Stimulated activated CD8-positive, alpha-beta memory T cell treated with anti-CD3 and anti-CD28 coated beads, Interleukin-7, amount 100 ng/mL, for 4 hours (primary cell): ENCODE measurements around the gene EXOC2.
"Not testable (repeated sequence)": the region's sequence is repeated elsewhere in the genome, so short reads cannot be mapped to it uniquely, and the experiment has no call there.

ENCODE experiments used
- DNase-seq, 2 donors: peaks; one replicate each; pipeline ENCODE4 v3.0.0-alpha.2; 2020; ENCODE audit warnings: low read depth in 2 of 2

EXOC2 gene

GRCh38 chr6:709471-710056, 16.6 kb upstream of the EXOC2 start:
- no peak for DNase-seq

GRCh38 chr6:708237-708598, 15.3 kb upstream of the EXOC2 start:
- no peak for DNase-seq

- DNase-seq = no peak
Observed at GRCh38 chr6:707576-708236, 14.8 kb upstream of the EXOC2 start.

GRCh38 chr6:706819-707381, 14.0 kb upstream of the EXOC2 start:
- no peak for DNase-seq

DNA sequence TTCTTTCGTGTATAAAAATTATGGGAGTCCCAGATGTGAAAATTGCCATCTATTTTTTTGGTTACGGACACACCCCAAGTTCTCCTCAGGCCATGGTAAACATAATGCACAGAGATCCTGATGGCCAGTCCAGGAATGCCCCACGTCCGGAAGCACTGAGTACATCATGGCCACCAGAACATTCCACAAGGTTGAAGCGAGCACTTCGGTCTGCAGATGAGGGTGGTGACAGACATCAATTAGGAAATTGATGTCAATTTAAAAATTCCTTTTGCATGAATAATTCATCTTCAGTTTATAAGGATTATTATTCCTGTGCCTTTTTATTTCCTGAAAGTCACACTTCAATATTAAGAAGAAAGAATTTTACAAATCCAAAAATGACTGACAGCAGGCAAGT, 13.2 kb upstream of the EXOC2 start:
- DNase-seq = no peak

- DNase-seq = no peak
Observed at GRCh38 chr6:705047-705446, 12.1 kb upstream of the EXOC2 start.

DNA sequence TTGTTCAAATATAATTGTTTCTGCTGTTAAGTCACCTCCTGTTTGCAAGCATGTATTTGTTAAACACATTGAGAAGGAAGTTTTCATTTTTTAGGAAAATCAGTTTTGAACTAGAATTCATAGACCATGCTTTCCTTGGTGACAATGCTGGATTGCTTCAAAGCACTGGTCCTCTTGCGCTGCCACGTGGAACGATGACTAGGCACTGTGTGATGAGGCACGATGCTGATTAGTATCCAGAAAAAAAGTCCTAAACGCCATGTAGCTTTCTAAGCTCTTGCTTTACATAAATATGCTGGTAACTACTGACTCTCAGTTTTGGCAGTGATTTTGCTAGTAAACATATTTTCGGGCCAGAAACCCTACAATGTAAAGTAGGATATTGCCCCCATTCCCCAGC, 11.1 kb upstream of the EXOC2 start:
- DNase-seq = no peak

- DNase-seq = no peak
Observed at GRCh38 chr6:703552-703951, 10.6 kb upstream of the EXOC2 start.

GRCh38 chr6:701700-702479, 9.0 kb upstream of the EXOC2 start:
- no peak for DNase-seq

DNA sequence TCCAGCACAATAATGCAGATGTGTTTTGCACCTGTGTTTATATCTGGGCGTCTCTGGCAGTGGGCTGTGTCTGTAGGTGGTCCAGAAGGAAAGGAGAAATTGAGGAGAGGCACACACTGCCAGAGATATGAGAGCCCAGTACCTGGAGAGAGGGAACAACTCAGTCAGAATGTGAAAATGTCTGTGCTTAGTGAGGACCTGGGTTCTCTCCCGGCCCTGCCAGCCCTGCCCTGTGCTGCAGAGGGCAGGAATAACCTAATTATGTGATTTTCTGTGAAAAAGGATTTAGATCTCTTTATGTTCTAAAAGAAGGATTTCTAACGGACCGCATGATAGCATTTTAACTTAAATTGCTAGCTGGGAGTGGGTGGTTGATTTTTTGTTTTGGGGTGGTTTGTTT, 8.3 kb upstream of the EXOC2 start:
- no peak for DNase-seq

GRCh38 chr6:700490-700889, 7.6 kb upstream of the EXOC2 start:
- no peak for DNase-seq

- no peak for DNase-seq
Observed at GRCh38 chr6:699319-699718, 6.4 kb upstream of the EXOC2 start.

GRCh38 chr6:694431-695126, 1.6 kb upstream of the EXOC2 start:
- not testable (repeated sequence) for DNase-seq

DNA sequence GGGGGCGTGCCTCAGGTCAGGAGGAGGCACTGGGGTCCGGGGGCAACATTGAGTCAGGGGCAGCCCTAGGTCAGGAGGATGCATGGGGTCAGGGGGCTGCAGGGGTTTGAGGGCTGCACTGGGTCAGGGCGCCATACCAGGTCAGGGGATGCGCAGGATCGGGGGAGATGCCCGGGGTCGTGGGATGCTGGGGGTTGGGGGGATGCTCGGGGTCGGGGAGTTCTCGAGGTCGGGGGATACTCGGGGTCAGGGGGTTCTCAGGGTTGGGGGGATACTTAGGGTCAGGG, 727 bp upstream of the EXOC2 start:
- no peak for DNase-seq

- peak; percentile 65 to 73 for DNase-seq
Observed at GRCh38 chr6:692356-692851, 535 bp downstream of the EXOC2 start.

DNA sequence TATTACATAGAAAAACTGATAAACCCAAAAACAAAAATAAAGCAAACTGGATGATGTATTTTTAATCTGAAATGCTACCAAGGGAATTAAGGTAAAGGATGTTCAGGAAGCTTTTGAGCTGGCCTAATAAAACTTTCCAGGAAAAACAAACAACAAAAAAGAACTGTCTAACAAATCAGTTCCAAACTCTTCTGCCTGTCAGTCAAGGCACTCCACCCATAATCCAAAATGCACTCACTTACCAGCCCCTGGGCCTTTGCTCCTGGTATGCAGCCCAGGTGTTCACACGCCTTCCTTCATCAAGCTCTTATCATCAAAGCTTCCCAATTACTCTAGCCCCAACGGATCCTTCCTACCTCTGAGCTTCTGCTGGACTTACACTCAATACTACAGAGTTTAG, 3.7 kb downstream of the EXOC2 start:
- DNase-seq = no peak

DNA sequence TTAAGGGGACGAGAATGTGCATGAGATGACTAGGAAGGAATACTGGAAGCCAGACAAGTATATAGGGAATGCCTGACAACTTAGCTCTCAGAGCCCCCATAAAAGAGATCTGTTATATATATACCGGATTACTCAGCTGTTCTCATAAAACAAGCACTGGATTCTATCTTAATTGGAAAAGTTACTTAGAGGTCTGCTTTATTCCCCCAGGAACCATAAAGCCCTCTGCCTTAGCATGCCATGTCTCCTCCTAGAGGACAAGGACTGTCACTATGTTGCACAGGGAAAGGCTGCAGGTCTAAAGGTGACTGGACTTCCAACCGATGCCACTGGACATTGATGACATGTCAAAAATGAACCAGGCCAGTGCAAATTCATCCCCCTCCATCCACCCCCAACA, 6.4 kb downstream of the EXOC2 start:
- DNase-seq = no peak

- DNase-seq = no peak
Observed at GRCh38 chr6:684831-685636, 7.9 kb downstream of the EXOC2 start.

GRCh38 chr6:683742-684440, 9.0 kb downstream of the EXOC2 start:
- no peak for DNase-seq

DNA sequence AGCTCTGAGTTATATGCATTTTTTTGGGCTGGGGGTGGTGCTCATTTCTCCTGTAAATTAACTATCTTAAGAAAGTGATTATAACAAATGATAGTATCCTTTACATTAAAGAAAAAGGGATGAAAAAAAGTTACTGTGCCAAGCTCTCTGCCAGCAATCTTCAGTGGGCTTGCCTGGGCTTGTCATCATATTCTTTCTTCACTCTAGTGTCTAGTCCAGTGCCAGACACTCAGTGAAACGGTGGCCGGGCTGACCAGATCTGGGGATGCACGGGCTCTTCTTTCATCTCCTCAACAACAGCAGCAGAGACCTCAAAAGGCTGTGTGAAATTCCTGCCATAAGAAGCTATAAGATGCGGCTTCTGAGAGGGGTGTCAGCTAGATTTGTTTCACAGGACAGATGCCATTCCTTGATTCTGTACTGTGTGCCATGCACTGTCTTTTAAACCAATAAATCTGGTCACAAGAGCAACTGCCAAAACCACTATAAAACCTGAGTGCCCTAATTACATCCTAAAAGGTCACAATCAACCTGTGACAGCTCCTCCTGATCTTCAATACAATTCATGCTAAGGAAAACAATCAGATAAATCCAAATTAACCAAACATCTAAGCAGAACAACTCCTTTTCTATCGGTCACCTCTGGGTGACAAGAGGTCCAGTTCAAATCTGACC, 12.1 kb downstream of the EXOC2 start:
- no peak for DNase-seq
